ENCODE data around the gene WNT7B.

Gene WNT7B

DNA sequence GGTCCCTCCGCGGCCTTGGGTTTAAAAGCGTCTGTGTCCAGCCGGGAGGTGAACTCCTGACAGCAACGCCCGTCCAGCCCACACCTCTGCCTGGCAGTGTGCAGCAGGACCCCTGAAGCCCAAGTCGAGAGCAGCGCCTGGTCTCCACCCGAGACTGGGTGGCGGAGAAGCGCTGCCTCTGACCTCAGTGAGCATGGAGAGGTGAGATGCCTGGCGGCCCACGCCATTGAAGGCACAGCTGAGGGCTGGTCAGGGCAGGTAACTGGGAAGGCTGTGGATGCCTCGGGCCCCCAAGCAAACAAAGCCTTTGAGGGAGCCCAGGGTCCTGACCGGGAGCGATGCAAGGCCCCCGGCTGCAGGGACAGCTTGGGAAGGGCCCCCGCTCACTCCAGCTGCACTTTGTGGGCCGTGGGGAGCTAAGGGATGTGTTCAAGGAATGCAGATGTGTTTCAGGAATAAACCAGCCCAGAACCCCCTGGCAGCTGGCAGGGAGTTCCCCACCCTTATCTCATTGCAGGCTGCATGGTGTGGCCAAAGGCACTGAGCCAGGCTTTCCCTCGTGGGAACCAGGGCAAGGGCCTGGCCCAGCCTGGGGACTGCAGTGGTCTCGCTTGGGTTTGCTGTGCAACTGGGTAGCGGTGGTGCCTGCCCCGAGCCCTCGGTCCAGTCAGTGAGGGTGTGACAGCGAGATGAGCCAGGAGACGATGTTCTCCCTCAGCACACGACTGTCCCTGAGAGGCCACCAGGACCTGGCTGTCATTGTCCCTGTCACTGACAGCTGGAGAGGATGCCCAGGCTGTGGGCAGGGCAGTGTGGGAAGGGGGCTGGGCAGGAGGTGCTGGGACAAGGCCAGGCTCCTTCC is 92.5 kb downstream of the WNT7B start:
- no peak for DNase-seq

- DNase-seq, result no peak
These were observed 93.2 kb downstream of the WNT7B start for GRCh38 chr22:45883811-45884170.

GRCh38 chr22:45882881-45883810 is 93.8 kb downstream of the WNT7B start:
- no peak for DNase-seq

GRCh38 chr22:45881524-45881875 is 95.5 kb downstream of the WNT7B start:
- no peak for DNase-seq

DNA sequence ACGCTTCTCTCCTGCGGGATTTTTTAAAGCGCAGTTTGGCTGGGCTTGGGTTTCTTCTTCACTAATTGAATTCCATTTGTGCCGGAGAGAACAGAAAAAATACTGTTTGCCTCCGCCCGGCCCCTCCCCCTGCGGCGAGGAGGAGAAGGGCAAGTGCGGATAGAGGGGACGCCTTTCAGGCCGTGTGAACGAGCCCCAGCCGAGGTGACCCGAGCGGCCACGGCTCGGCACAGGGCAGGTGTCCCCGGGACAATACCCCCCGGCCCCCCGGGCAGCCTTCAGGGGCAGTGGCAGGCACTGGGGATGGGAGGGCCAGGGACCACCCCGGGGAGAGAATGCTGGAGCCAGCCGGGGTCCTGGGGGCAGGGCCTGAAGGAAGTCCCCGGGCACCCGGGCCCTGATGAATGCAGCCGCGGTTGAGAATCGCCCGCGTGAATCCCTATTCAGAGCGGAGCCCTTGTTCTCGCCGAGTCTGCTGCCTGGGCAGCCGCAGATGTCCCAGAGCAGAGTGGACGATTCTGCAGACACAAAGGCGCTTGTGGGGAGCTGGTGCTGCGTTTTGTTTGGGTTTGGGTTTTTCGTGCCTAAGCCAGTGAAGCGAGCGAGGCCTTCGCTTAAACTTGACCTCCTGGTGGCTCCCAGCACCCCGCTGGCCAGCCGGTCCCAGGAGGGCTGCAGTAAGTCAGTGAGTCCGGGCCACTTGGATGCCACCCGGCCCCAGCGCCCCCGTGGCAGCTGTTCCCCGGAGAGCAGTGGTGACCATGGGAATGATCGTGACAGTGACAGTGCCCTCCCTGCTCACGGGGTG is 96.0 kb downstream of the WNT7B start:
- DNase-seq, result no peak

DNA sequence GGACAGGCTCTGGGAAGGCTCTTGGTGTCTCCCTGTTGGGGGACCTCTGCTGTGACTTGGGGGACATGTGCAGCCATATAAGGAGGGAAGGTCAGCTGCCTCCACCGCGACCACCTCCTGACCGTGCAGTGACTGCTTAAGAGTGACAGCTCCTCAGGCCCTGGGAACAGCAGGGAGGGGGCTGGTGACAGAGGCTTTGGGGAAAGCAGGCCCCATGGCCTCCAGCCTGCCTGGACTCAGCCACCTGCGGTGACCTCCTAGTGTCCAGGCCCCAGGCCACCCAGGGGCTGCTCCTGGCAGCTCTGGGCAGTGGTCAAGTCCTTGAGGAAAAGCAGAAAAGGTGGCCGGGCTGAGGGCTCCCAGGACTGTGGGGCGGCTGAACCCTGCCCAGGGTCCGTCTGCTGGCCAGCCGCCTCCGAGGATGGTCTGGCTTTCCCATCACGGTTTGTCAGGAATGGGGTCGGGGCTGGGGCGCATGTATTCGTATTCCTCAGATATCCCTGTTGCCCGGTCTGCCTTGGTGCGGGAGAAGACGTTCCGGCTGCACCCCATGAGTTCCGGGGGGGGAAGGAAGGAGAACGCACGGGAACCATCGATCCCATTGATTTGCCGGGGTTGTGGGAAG is 96.8 kb downstream of the WNT7B start:
- no peak for DNase-seq

GRCh38 chr22:45879552-45879949 is 97.4 kb downstream of the WNT7B start:
- DNase-seq, result no peak

DNA sequence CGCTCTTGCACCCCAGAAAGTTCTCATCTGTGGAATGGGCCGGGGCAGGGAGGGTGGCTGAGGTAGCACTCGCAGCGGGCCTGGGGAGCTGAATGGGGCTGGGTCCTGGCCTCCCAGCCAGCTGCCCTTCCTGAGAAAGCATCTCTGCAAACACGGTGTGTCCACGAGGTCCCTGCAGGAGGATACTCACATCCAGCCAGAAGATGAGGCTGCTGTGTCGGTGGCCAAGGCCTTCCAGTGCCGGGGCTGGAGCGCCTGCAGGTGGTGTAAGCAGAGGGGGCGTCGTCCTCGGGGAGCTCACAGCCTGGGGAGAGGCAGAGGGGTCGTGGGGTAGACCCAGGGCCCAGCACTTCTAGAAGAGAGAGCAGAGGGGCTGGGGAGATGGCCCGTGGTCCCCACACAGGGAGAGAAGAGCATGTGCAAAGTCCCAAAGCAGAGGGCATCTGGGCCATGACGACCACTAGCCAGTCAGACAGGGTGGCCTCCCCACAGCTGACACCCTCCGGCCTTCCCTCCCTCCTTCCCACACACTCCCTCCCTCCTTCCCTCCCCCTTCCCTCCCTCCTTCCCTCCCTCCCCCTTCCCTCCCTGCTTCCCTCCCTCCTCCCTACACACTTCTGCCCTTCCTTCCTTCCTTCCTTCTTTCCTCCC is 97.9 kb downstream of the WNT7B start:
- DNase-seq, result no peak

GRCh38 chr22:45878051-45878781 is 98.7 kb downstream of the WNT7B start:
- no peak for DNase-seq

GRCh38 chr22:45877651-45878050 is 99.3 kb downstream of the WNT7B start:
- no peak for DNase-seq

- no peak for DNase-seq
These were observed 100.0 kb downstream of the WNT7B start for GRCh38 chr22:45877036-45877380.

DNA sequence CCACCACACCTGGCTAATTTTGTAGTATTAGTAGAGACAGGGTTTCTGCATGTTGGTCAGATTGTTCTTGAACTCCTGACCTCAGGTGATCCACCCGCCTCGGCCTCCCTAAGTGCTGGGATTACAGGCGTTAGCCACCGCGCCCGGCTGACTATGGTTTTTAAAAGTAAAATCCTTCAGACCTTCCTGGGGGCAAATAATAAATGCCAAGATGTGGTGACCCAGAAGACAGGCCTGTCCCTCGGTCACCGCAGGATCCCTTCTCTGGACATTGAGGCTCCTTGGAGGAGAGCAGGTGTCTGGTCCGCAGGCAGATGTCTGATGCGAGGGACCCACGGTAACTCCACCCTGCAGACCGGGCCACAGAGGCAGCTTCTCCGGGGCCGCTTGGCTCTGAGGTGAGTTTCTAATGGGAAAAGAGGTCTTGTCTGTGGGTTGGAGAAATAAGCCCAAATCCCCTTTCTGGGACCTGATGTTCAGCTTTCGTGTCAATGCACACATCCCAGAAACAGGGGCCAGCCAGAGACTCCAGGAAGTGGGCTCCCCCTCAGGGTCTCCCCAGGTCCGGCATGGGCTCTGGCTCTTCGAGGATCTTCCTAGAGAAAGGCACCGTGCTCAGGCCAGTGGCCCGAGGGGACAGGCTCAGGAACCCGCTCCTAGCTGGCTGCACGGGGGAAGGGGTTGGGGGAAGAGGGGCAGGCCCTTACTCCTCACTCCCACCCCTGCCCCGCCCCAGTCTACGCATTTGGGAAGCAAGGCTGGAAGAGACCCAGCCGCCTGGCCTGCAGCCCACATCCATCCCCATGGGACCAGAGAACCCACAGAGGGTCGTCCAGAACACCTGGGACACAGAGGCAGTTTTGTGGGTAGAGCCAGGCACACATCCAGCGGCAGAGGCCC is 100.6 kb downstream of the WNT7B start:
- DNase-seq, result no peak

DNA sequence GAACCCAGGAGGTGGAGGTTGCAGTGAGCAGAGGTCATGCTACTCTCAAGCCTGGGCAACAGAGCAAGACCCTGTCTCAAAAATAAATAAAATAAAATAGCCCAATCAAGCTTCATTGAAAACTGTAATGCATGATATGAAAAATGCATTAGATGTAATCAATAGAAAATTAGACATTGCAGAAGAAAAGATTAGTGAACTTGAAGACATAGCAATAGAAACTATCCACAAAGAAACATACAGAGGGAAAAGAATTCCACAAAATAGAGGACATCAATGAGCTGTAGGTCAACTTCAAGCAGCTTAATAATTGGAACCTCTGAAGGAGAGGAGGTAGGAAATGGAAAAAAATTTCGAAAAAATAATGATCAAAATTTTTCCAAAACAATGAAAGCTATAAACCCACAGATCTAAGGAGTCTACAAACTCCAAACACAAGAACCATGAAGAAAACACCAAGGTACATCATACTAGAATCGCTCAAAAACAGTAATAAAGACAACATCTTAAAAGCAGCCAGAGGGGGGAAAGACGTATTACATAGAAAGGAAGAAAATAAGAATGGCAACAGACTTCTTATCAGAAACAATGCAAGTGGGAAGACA is 104.2 kb downstream of the WNT7B start:
- no peak for DNase-seq

DNA sequence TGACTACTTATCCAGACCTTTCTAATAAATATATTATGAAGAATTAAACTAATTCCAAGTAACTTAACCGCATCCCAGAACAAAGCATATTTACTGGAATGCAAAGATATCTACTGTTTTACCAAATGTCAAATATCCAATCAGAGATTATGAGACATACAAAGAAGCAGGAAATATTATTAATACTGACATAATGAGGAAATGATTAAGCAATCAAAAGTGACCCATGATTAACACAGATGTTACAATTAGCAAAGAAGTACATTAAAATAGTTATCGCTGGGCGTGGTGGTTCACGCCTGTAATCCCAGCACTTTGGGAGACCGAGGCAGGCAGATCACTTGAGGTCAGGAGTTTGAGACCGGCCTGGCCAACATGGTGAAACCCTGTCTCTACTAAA is 105.2 kb downstream of the WNT7B start:
- DNase-seq, result no peak
